Stomach smooth muscle (tissue), 2 donors: ENCODE data around the gene ALOXE3.

Experiments
- H3K27ac ChIP-seq: one replicate; pipeline ENCODE4 v1.7.0; 2013; ENCODE audit warnings: mild to moderate bottlenecking, low read length, inconsistent platforms
- H3K27me3 ChIP-seq, 2 donors: one replicate each; pipeline ENCODE4 v1.7.0; 2013; ENCODE audit warnings: low read length in 2 of 2; ENCODE audit not compliant: insufficient read depth in 2 of 2, control insufficient read depth in 1 of 2
- H3K36me3 ChIP-seq, 2 donors: one replicate each; pipeline ENCODE4 v1.7.0; 2013; ENCODE audit warnings: low read length in 2 of 2; ENCODE audit not compliant: control insufficient read depth in 2 of 2, insufficient read depth in 2 of 2
- H3K4me1 ChIP-seq: one replicate; pipeline ENCODE4 v1.7.0; 2013; ENCODE audit warnings: low read length; ENCODE audit not compliant: control insufficient read depth, insufficient read depth
- H3K4me3 ChIP-seq, 2 donors: one replicate each; pipeline ENCODE4 v1.7.0; 2013; ENCODE audit warnings: low read length in 2 of 2
- H3K9ac ChIP-seq, 2 donors: one replicate each; pipeline ENCODE4 v1.7.0; 2013; ENCODE audit warnings: low read length in 2 of 2, mild to moderate bottlenecking in 1 of 2
- H3K9me3 ChIP-seq, 2 donors: one replicate each; pipeline ENCODE4 v1.7.0; 2013; ENCODE audit warnings: low read length in 2 of 2; ENCODE audit not compliant: control insufficient read depth in 2 of 2
- donor health status: healthy.
- donor health status: Pancreatic carcinoma.

Gene ALOXE3

GRCh38 chr17:8147805-8148404 is 29.6 kb upstream of the ALOXE3 start:
- H3K4me3 ChIP-seq, result no peak overlapping the region
- peak overlapping the region; percentile 71 for H3K27ac ChIP-seq
- H3K4me1 ChIP-seq, result peaks cover 62% of the 10 kb centered on the region
- H3K36me3 ChIP-seq, result peaks cover 70 to 72% of the 10 kb centered on the region in 2 donors
- no peaks in the 10 kb centered on the region for H3K9me3 ChIP-seq
- peak overlapping the region in 1 of 2 donors; percentile 21 for H3K9ac ChIP-seq
- H3K27me3 ChIP-seq, result no peaks in the 10 kb centered on the region

- Histone ChIP-seq H3K27ac (peak overlapping the region; percentile 71), H3K4me3 (no peak overlapping the region), H3K4me1 (peaks cover 56% of the 10 kb centered on the region), H3K9ac (peak overlapping the region in 1 of 2 donors; percentile 25), H3K36me3 (peaks cover 74 to 79% of the 10 kb centered on the region in 2 donors), H3K27me3 (no peaks in the 10 kb centered on the region), H3K9me3 (no peaks in the 10 kb centered on the region)
These were observed 29.0 kb upstream of the ALOXE3 start for GRCh38 chr17:8147141-8147804.

GRCh38 chr17:8146381-8147140 is 28.2 kb upstream of the ALOXE3 start:
- no peaks in the 10 kb centered on the region for H3K9me3 ChIP-seq
- peak overlapping the region; percentile 71 for H3K27ac ChIP-seq
- no peaks in the 10 kb centered on the region for H3K27me3 ChIP-seq
- H3K36me3 ChIP-seq, result peaks cover 81 to 86% of the 10 kb centered on the region in 2 donors
- H3K4me1 ChIP-seq, result peaks cover 53% of the 10 kb centered on the region
- H3K9ac ChIP-seq, result peak overlapping the region in 1 of 2 donors; percentile 25
- H3K4me3 ChIP-seq, result no peak overlapping the region

GRCh38 chr17:8145811-8146210 is 27.5 kb upstream of the ALOXE3 start:
- H3K4me3 ChIP-seq, result no peak overlapping the region
- H3K9ac ChIP-seq, result no peak overlapping the region
- H3K36me3 ChIP-seq, result peaks cover 89 to 93% of the 10 kb centered on the region in 2 donors
- peak overlapping the region; percentile 71 for H3K27ac ChIP-seq
- H3K27me3 ChIP-seq, result no peaks in the 10 kb centered on the region
- H3K9me3 ChIP-seq, result no peaks in the 10 kb centered on the region
- H3K4me1 ChIP-seq, result peaks cover 47% of the 10 kb centered on the region

- Histone ChIP-seq H3K27ac (peak overlapping the region; percentile 41), H3K9me3 (no peaks in the 10 kb centered on the region), H3K4me1 (peaks cover 38% of the 10 kb centered on the region), H3K27me3 (no peaks in the 10 kb centered on the region), H3K9ac (no peak overlapping the region), H3K36me3 (peaks cover 89 to 93% of the 10 kb centered on the region in 2 donors), H3K4me3 (no peak overlapping the region)
These were observed 26.3 kb upstream of the ALOXE3 start for GRCh38 chr17:8144401-8145231.

- Histone ChIP-seq H3K27ac (peak overlapping the region; percentile 41), H3K27me3 (no peaks in the 10 kb centered on the region), H3K36me3 (peaks cover 85 to 91% of the 10 kb centered on the region in 2 donors), H3K9me3 (no peaks in the 10 kb centered on the region), H3K4me1 (peaks cover 38% of the 10 kb centered on the region), H3K4me3 (no peak overlapping the region), H3K9ac (no peak overlapping the region)
These were observed 25.5 kb upstream of the ALOXE3 start for GRCh38 chr17:8143581-8144400.

- Histone ChIP-seq H3K27ac (peak overlapping the region; percentile 41), H3K9ac (no peak overlapping the region), H3K9me3 (no peaks in the 10 kb centered on the region), H3K4me3 (no peak overlapping the region), H3K36me3 (peaks cover 77 to 84% of the 10 kb centered on the region in 2 donors), H3K27me3 (no peaks in the 10 kb centered on the region), H3K4me1 (peaks cover 38% of the 10 kb centered on the region)
These were observed 24.7 kb upstream of the ALOXE3 start for GRCh38 chr17:8142887-8143580.

GRCh38 chr17:8142158-8142886 is 24.0 kb upstream of the ALOXE3 start:
- Histone ChIP-seq H3K36me3 (peaks cover 70 to 77% of the 10 kb centered on the region in 2 donors), H3K27me3 (no peaks in the 10 kb centered on the region), H3K27ac (peak overlapping the region; percentile 37), H3K4me3 (no peak overlapping the region), H3K9me3 (no peaks in the 10 kb centered on the region), H3K9ac (no peak overlapping the region), H3K4me1 (peaks cover 33% of the 10 kb centered on the region)

GRCh38 chr17:8141741-8142140 is 23.4 kb upstream of the ALOXE3 start:
- H3K27me3 ChIP-seq, result no peaks in the 10 kb centered on the region
- peaks cover 65 to 71% of the 10 kb centered on the region in 2 donors for H3K36me3 ChIP-seq
- no peak overlapping the region for H3K9ac ChIP-seq
- no peaks in the 10 kb centered on the region for H3K9me3 ChIP-seq
- H3K27ac ChIP-seq, result peak overlapping the region; percentile 37
- H3K4me1 ChIP-seq, result peaks cover 27% of the 10 kb centered on the region
- no peak overlapping the region for H3K4me3 ChIP-seq
